GM18499 (cell line): ENCODE data around the gene FARS2.

Experiments used
- ATAC-seq: cut with Tn5 transposase; IDR thresholded peaks from one replicate; pipeline ENCODE4 v1.9.1; 2021; ENCODE audit warnings: moderate number of reproducible peaks; ENCODE audit not compliant: insufficient read depth, unreplicated experiment

FARS2 gene

DNA sequence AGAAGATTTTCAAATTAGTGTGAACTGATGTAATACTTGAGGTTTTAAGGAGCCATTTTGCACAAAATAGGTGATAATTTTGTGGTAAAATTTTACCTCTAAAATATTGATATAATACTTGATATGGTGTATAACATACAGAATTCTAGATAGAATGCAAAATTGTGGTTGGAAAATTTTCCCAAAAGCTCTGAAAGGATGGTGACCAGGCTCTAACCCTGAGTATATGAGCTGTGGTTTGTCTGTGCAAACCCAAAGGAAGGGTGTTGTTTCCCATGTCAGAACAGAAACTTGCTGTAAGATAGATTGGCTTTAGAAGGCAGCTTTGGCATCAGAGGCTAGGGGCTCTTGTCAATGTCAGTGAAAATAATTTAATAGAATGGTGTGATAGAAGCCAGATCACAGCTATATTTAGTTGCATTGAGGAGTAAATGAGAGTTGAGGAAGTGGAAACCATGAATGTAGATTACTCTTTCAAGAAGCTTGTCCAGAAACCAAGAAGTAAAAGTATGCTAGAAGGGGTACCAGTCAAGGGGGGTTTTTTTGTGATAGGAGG, 257.7 kb downstream of the FARS2 start:
- ATAC-seq = no peak

DNA sequence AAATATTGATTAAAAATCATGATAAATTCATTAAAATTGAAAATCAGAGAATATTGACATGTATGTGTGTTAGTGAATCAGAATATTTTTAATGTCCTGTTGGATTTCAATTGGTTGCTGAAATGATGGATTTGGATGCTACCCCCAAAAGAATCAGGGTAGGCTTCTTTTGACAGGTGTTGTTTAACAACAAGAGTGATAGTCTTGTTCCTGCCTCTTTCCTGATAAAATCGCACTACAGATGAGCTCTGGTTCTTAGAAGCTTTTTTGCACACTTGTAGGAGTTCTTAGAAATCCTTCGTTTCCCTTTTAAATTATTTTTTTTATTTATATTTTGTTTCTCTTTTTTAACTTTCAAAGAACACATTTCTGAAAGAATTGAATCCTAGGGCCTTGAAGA, 259.5 kb downstream of the FARS2 start:
- no peak for ATAC-seq

DNA sequence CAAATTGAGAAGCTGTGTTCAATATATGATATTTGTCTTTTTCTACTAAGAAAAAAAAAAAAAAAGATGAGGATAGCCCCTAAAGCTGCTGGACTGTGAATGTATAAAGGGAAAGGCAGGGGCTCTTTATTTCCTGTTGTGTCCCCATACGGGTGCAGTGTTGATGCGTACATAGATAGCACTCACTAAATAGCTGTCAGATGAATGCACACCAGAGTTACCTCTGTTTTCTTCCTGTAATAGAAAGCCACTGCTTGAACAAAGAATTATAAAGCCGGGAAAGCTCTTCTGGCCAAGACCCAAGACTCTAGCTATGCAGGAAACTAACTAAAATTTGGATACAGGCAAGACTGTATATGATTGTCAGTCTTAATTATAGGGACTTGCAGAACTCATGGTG, 260.0 kb downstream of the FARS2 start:
- ATAC-seq = no peak

DNA sequence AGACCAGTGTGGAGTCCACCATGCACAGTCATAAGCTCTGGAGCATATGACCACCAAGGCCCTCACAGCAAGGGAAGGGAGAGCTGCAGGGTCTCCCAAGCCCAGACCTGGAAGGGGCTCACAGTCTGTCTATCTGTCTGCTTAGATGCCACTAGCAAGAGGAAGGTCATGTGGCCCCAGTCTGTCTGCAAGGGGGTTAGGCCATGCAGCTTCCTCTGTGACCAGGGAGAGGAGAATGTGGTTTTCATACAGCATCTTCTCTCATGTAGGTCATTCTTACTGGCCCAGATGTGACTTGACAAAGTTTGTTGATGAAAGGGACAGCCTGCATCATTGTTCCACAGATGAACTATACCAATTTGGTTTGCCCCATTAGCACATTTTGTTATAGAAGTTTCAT, 260.8 kb downstream of the FARS2 start:
- no peak for ATAC-seq

DNA sequence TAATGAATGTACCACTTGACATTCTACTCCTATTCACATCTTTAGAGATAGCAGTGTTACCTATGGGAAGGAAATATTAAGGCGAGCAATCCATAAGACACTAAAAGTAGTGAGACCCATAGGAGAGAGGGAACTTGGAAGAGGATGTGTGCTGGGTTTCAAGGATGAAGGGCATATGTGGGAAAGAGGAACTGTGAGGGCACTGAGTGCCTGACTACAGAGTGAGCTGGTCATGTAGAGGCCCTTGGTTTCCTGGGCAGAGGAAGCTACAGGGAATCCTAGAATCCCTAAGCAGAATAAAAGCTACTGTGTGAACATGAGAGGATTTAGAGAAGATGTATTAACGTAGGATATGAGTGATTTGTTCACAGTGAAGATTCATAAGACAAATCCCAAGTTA, 262.8 kb downstream of the FARS2 start:
- no peak for ATAC-seq

DNA sequence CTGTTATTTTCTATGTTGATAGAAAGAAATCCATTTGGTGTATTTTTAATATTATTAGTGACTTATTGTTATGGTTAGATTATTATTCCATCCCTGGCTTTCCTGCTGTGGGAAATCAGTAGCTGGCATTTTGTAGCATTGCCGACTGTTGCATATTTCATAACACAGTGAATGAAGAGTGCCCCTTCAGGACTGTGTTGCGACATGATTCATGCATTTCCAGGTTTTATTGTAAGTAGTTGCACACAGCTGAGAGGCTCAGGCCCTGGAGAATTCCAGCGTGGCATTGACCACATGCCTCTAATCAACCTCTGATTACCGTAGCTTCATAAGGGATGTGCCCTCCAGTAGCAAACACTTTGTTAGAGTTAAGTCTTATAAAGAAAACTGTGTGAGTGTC, 263.9 kb downstream of the FARS2 start:
- no peak for ATAC-seq

DNA sequence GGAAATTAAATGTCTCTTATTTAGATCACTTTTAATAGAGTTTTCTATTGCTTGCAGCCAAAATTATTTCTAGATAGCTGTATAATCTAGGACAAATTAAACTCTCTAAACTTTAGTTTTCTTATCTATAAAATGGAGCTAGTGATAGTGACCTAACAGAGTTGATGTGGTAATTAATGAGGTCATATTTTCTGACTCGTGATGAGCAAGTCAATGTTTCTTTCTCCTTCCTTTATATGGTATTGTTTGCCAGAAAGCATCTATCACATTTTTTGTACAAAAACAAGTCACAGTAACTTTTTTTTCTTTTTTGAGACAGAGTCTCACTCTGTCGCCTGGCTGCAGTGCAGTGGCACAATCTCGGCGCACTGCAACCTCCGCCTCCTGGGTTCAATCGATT, 267.7 kb downstream of the FARS2 start:
- ATAC-seq = no peak

DNA sequence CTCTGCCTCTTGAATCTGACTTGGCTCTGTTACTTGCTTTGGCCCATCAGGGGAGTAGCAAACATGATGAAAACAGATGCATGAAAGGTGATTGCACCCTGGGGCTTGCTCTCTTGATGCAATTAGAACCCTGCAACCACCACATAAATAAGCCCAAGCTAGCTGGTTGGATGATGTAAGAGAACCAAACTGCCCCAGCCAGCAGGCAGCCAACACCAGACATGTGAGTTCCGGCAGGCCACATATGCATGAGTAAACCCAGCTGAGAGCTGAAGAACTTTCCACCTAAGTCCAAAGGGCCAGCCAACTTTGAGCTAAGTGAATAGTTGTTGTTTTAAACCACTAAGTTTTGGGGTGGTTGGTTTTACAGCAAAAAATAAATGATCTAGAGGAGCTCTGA, 268.4 kb downstream of the FARS2 start:
- ATAC-seq = no peak

DNA sequence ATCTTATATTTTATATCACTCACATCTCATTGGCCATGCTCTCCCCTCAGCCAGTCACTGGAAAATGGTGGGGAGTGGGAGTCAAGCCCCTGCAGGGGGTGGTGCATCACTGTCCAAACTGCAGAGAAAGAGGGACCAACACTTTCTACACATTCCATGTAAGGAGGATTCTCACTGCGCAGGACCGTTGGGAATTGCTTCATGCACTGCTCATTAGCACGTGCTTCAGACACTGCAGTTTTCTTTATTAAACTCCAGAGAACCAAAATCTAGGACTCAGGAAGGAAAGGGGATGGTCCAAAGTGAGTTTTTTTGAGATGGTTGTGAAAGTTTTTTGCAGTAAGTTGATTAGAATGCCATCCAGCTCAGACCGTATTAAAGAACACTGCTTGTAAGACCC, 269.8 kb downstream of the FARS2 start:
- ATAC-seq = no peak

DNA sequence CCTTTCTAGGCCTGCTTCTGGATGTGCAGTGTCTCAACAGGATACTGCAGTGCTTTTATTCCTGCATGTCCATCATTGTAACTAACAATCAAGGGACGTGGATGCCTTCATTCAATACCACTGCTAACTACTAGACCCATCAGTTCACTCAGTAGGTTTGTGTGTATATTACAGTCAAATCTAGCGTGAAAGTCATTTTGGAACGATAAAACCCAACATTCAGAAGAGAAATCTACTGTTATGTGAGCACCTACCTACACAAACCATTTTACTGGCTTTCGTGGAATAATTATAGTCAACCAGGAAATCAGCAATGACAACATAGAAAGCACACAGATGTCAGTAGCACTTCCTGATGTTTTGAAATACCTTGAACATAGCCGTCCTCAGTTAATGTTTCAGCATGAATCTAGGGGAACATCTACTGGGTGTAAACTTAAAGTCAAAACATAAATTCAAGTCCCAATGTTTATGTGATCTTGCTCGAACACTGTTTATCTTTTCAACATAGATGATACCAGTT, 270.6 kb downstream of the FARS2 start:
- ATAC-seq = no peak

DNA sequence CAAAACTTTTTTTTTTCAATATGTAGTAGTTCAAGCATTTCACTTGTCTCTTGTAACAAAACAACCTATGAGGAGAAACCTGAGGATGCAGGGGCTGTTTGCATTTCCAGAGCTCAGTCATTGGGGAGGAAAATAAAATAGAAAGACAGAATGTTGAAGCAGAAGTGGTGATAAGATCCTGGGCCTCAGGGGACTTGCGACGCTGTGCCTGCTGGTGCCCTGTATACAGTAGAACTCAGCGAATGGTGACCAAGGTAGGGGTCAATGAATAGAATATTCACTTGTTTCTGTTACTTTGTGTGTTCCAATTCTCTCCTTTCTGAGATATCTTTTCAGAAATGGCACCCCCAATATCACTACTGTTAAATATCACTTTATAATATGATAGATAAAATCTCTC, 271.6 kb downstream of the FARS2 start:
- no peak for ATAC-seq

DNA sequence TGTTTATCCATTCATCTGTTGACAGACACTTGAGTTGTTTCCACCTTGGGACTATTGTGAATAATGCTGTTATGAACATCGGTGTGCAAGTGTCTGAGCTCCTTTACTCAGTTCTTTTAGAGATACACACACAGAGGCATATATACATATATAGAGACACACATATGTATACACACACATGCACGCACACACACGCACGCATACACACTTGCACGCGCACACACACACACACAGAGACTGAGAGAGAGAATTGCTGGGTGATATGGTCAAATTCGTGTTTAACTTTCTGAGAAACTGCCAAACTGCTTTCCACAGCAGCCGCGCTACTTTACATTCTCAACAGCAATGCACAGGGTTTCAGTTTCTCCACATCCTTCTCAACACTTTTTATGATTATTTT, 273.3 kb downstream of the FARS2 start:
- no peak for ATAC-seq

DNA sequence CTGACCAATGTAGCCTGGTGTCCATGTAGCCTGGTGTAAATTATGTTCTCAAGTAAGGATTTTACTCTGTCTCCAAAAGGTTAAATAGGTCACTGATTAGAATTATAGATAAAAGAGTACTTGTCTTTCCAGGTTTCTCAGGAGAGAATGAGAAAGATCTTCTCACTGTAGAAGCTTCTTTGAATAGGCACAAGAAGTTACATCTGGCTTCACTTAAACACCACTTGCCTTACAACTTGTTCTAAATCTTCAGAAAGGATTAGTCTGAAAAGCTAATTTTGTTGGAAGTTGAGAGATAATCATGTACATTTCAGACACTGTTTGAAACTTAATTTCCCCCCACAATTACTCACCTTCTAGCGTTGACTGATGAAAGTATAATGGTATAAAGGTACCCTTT, 275.3 kb downstream of the FARS2 start:
- ATAC-seq = no peak

DNA sequence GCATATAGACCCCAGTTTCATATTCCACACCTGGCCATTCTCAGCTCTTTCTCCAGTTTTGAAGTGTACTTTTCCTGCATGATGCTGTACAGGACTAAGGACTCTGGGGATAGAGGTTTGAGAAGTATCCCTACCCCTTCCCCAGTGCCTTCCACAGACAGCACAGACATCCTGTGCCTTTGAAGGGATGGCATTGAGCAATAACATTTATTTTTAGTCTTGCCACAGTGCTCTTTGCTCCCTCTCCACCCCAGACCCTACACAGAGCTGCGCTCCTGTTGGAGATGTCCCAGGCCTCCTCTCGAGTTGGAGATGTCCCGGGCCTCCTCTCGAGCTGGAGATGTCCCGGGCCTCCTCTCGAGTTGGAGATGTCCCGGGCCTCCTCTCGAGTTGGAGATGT, 275.8 kb downstream of the FARS2 start:
- no peak for ATAC-seq

DNA sequence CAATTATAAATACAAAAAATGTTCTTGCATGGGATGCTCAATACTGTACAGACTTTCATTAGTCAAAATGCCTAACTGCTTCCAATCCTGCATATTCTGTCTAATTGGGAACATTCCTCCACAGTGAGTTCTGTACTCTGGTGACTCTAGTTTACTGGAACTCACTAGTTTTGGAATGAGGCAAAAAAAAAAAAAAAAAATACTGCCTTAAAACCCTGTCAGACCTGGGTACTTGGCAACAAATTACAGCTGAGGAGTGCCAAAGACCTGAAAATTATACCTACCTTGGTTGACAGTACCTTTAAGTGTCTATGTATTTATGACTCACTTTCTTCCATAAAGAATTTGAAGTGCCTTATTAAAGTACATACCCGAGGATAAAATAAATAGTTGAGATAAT, 276.7 kb downstream of the FARS2 start:
- no peak for ATAC-seq

DNA sequence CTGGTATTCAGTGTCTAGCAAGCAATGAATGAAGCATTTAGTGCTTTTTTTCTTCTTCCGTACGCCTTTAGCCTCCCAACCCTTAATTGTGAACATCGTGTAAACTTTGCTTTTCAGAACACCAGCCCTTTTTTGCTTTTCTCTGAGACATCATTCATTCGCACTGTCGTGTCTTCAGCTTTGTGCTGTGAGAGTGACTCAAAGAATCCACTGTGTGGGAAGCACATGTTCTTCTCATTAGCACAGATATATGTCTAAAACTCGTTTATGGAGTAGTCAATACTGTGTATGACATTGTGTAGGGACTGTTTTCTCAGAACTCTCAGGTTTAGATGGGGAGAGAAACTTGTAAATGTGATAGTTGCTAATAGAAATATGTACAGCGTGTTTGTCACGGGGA, 279.1 kb downstream of the FARS2 start:
- no peak for ATAC-seq

DNA sequence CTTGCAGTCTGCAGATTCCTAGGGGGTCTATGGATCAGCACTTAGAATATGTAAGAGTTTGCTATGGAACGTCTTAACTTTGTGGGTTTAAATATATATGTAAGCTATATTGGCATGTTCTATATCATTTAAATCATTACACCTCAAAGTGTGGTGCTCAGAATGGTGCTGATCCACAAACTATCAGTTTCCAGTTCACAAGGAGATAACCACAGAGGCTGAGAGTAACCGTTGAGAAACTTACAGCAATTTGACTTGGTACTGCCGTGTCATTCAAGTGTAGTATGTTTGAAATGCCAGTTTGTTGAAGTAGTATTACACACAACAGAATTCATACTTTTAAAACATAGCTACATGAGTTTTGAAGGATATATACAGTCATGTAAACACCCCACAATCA, 279.7 kb downstream of the FARS2 start:
- no peak for ATAC-seq

DNA sequence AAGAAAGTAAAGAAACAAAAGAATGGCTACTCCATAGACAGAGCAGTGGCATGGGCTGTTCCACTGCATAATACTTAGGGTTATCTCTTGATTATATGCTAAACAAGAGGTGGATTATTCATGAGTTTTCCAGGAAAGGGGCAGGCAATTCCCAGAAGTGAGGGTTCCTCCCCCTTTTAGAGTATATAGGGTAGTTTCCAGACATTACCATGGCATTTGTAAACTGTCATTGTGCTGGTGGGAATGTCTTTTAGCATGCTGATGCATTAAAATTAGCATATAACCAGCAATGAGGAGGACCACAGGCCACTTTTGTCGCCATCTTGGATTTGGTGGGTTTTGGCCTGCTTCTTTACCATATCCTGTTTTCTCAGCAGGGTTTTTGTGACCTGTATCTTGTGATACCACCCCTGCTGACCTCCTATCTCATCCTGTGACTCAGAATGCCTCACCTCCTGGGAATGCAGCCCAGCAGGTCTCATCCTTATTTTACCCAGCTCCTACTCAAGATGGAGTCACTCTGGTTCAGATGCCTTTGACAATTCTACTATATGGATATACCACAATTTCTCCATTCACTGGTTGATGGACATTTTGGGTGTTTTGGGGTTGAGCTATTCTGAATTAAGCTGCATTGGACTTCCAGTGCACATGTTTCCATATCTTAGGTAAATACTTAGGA, 280.6 kb downstream of the FARS2 start:
- ATAC-seq = no peak

DNA sequence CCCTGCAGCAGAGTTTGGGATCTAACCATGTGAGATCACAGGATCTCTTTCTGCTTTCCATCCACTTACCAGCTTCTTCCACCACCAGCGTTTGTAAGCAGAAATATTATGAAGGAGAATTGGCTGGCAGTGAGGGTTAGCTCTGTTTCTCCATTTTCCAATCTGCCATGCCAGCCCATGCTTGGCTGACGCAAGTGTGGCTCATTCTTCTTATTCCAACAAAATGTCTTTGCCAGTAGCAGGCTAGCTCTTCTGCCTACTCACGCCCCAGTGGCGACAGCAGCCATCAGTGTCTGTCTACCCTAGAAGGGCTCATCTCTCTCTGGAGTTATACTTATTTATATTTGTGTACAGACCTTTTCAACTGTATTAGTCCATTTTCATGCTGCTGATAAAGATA, 286.2 kb downstream of the FARS2 start:
- ATAC-seq = no peak

DNA sequence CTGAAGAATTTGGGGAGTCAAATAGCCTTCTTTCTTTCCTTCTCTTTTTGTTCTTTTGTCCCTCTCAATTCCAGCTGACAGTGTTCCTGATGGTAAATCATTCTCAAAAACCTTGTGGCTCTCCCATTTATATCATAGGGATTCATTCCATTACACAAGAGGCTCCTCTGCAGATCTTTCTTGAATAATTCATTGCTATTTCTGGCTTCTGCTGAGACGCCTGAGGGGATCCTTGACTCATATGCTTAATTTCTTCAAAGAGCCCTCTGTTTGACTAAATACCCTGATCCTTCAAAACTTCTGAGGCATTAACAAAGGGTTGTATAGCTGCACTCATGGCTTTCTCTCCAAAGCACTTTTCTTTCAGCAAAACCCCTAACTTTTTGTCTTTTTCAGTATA, 289.3 kb downstream of the FARS2 start:
- ATAC-seq = no peak

DNA sequence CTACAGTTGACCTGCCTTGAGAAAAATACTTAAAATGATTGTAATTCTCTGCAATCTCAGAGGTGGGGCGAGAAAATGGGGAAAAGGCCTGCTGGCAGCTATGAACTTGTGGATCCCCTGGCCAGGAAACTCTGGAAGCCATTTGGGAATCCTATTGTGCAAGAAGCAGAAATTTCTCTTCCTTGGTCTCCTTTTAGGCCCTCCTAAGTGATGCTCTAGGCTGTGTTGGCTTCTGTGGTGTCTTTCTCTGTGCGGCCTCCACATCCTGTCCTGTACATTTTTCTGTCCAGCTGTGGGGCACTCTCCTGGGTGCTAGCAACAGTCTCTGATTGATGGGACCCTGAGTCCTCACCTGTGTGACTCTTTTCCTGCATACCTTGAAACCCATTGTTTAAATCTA, 290.9 kb downstream of the FARS2 start:
- no peak for ATAC-seq

DNA sequence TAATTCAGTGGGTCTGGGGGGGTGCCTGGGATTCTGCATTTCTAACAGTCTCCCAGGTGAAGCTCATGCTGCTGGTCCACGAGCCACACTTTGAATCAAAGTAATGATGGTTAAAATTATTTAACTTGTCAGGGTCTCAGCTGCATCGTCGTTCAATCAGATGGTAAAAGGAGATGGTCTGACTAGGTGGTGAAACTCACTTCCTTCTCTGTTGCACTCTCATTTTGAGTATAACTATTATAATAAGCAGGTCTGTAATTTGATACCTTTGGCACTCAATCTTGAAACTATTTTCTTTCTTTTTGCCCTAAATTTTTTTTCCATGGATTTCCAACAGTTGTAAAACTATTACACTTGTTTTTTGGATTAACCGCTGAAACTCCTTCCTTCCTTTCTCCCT, 292.5 kb downstream of the FARS2 start:
- ATAC-seq = no peak
